HG02981 (cell line): Measurements from ENCODE around the gene KLHL17.
"Not testable (repeated sequence)": the region's sequence is repeated elsewhere in the genome, so short reads cannot be mapped to it uniquely, and the experiment has no call there.

ENCODE experiments used
- ATAC-seq: cut with Tn5 transposase; IDR thresholded peaks from one replicate; pipeline ENCODE4 v1.9.1; 2021; ENCODE audit warnings: mild to moderate bottlenecking, moderate library complexity; ENCODE audit not compliant: unreplicated experiment

Gene KLHL17

GRCh38 chr1:998995-999724, 38.8 kb downstream of the KLHL17 start:
- ATAC-seq = no peak

GRCh38 chr1:999725-1000356, 39.5 kb downstream of the KLHL17 start, which contains the start of gene HES4:
TSS of gene HES4 (minus strand) at chr1:1000097. CDS start at chr1:999973, 124 bp downstream.
- peak; percentile 43 for ATAC-seq

GRCh38 chr1:1000357-1001056, 40.1 kb downstream of the KLHL17 start:
- peak; percentile 24 for ATAC-seq

GRCh38 chr1:1001057-1001783, 40.8 kb downstream of the KLHL17 start:
- ATAC-seq = no peak

- no peak for ATAC-seq
Measured at GRCh38 chr1:1003618-1004419, 43.4 kb downstream of the KLHL17 start.

GRCh38 chr1:1004420-1004779, 44.0 kb downstream of the KLHL17 start:
- no peak for ATAC-seq

GRCh38 chr1:1004780-1005697, 44.7 kb downstream of the KLHL17 start:
- no peak for ATAC-seq

- ATAC-seq = no peak
Measured at GRCh38 chr1:1005774-1006304, 45.5 kb downstream of the KLHL17 start.

- ATAC-seq = no peak
Measured at GRCh38 chr1:1006305-1007159, 46.1 kb downstream of the KLHL17 start.

GRCh38 chr1:1010131-1010530, 49.7 kb downstream of the KLHL17 start:
- not testable (repeated sequence) for ATAC-seq

- ATAC-seq = no peak
Measured at GRCh38 chr1:1011396-1011949, 51.1 kb downstream of the KLHL17 start.

- not testable (repeated sequence) for ATAC-seq
Measured at GRCh38 chr1:1012736-1013104, 52.3 kb downstream of the KLHL17 start.

GRCh38 chr1:1013105-1013921, 52.9 kb downstream of the KLHL17 start, which contains the start of gene ISG15:
TSS of gene ISG15 (plus strand) at chr1:1013497. CDS start at chr1:1013574, 77 bp downstream.
- peak; percentile 80 for ATAC-seq

GRCh38 chr1:1013922-1014648, 53.7 kb downstream of the KLHL17 start:
- no peak for ATAC-seq

GRCh38 chr1:1014799-1015681, 54.7 kb downstream of the KLHL17 start:
- no peak for ATAC-seq
